HG02973 (cell line): ENCODE data around the gene RAD51B.

Source experiments
- ATAC-seq: cut with Tn5 transposase; IDR thresholded peaks from one replicate; pipeline ENCODE4 v1.9.1; 2021; ENCODE audit warnings: moderate library complexity; ENCODE audit not compliant: unreplicated experiment

The RAD51B gene

DNA sequence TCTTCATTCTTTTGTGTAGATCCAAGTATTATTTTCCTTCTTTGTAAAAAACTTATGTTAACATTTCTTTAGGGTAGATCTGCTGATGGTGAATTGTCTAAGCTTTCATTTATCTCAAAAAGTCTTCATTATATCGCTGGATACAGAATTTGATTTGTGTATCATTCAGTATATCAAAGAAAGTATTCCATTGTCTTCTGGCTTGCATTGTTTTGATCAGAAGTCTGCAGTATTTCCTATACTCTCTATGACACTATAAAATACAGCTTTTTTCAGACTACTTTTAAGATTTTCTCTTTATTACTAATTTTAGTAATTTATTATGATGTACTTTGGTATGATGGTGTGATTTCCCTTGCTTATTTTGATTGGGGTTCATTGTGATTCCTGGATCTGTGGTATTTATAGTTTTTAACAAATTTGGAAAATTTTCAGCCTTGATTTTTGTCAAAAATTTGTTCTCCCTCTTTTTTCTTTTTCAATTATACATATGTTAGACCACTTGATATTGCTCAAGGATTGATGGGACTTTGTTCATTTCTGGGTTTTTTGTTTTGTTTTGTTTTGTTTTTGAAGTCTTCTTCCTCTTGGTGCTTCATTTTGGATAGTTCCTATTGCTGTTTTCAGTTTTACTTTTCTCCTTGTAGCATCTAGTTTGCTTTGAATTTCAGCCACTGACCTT, 796.8 kb downstream of the RAD51B start:
- ATAC-seq = no peak

DNA sequence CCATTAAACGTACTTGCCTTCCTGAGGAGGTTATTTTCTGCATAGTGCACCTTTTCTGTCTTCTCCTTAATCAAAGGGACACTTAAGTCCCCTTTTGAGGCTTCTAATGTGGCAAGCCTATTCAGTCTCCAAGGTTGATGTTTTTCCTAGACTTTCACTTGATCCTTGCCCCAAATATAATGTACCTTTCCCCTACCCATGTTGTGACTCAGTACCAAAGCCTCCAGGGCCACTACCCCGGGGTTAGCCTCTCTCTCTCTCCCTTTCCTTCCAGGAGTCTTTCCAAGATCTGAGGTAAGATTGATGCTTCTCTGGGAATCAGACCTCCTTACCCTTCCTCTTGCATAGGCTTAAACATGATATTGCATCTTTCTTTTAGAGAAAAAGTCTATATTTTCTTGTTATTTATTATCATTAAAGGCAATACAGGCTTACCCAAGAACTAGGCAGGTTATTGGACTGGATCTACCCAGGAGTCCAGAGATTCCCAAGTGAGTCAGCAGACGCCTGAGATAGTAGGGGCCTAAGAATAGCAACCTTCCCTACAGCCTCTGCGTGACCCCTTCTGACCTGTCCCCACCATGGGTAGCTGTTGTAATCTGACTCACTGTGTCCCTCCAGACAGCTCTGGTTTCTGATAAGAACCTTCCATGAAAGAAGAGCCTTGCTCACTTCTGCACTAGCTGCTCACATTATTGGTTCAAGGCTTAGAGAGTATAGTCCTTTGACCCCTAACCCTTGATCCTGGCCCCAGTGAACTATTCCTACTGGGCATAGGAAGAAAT, 800.4 kb downstream of the RAD51B start:
- ATAC-seq = no peak

- no peak for ATAC-seq
Measured at GRCh38 chr14:68621400-68622365, 802.1 kb downstream of the RAD51B start.

DNA sequence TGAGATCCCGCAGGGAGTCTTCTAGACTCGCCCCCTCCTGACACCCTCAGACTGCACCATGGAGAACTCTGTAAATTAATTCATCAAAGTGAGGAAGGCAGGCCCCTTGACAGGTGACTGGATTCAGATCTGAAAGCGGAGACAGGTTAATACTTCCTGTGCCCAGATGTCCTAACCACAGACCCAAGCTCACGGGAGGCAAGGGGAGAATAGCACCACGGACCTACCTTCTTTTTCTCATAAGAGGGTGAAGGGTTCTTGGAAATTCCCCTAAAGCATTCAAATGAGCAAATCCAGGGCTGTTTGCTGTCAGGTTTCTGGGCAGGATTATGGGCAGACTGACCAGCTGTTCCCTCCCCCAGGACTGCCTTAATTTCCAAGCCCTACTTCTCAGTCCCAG, 803.3 kb downstream of the RAD51B start:
- ATAC-seq = no peak

DNA sequence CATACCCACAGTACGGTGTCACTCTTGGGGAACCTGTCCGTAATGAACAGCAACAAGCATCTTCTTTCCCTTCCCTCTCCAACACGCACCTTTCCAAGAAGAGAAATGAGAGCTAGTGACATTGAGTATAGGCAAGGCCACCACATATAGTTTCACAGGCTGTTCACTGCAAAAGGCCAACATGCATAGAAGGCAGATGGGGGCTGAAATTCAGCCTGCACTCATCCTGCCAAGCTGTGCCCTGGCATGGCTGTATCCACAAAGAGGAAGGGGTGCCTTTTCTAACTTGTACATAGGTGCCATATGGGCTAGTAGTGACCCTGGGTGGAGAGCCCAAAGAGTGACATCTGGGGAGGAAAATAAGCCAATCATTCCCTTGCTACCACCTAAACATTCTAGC, 803.7 kb downstream of the RAD51B start:
- no peak for ATAC-seq

DNA sequence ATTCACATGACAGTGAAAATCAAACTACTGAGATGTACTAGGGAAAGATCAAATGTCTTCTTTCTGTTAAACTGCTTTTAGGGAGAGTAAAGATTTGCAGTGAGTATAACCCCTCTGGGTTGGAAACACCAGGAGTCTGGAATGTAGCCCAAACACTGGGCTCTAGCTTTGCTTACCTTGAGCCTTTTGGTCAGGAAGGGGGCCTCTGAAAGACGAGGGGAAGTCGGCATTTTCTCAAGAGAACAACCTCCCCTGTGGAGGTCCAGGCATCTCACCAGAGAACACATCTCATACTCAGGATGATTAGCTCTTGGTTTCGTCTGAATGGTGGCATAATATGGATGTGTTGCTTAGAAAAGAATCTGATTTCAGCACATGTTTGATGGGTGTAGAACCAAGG, 804.2 kb downstream of the RAD51B start:
- no peak for ATAC-seq

GRCh38 chr14:68624541-68625220, 805.1 kb downstream of the RAD51B start:
- ATAC-seq = no peak

- ATAC-seq = no peak
Measured at GRCh38 chr14:68625366-68626090, 805.9 kb downstream of the RAD51B start.

GRCh38 chr14:68626386-68626785, 806.8 kb downstream of the RAD51B start:
- no peak for ATAC-seq

DNA sequence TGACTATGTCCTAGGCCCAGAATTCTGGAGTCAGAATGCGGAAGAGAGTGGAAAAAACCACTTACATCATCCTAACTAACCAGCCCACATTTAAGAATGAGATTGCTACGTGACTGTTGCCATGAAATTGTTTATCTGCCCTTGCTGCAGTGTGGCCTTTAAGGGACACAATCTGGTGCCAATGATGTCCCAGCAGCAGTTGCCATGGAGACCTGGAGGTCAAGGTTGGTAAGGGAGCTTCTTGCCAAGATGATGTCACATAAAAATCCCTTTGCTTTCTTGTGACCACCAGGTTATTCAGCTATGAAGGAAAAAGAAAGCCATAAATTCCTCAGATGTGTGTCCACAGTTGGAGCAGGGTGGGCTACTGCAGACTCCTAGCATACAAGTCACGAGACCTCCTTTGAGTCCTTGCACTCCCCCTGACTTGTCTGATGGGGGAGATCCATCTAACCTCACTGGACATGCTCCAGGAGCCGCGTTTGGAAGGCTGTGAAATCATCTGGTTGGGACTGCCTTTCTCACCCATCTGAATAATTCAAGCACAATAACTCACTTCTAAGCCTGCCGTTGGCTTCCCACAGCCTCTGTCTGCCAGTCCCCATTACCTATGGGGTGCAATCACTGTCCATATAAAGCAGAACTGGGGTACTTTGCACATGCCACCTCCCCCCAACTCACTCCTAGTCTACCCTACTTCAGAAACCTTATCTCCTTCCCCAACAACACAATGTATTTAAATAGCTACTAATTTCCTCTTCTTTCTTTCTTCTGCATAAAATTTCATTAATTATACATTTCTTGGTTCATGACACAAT, 807.7 kb downstream of the RAD51B start:
- no peak for ATAC-seq

DNA sequence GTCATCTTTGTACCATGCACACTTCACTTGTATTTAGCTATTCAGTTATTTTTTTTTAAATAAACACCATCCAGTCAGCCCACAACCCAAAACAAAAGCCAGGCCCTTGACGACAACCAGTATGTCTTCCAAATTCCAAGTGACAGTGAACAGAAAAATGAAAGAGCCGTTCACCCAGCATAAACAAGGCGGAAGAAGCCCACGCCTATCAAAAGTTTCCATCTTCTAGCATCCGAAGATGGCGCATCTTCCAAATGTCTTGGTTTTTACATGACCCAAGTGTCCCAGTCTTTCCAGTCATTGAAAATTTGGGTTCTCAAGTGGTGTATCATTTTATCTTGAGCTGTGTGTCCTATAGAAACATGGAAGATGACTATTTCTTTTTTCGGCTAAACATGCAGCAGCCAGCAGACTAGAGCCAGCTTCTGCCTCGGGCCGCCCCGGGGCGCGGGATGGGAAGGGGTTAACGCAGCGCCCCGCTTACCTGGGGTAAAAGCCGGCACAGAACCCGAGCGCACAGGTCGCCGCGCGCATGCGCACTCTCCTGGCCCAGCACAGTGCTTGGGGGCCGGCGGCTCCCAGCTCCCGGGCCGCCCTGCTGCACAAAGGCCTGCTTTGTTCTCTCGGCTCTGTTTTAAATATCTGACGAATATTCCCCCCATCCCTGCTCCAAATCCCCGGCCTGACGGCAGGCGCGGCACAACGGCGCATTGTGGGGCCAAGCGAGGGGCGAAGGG, 808.5 kb downstream of the RAD51B start:
- no peak for ATAC-seq

DNA sequence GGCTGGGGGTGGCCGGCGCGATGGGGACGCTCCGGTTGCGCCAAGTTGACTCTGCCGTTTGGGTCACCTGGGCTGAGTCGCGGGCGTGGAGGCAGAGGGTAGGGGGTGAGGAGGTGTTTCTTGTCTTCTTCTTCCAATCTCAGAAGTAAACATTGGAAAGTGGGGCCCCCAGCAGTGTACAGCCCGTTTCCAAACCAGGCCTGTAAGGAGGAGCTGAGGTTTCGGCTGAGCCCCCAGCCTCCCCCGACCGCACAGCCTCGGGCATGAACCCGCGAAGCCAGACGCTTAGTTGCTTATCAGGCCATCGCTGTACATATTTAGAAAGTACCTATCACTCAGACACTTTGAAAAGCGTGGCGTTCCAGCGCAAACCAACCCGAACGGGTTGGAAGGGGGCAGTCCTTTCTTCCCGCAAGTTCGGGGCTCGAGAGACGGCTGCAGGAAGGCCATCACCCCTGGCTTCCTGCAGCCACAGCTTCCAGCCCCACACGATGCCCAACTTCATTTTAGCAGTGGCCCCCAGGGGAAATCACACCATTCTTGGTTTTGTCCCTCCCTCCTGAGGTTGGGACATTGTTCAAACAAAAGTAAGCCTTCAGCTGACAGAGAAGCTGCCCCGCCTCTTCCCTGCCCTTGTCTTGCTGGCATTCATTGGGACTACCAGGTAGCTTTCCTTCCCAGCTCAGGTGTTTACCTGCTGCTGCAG, 809.2 kb downstream of the RAD51B start:
- no peak for ATAC-seq

- ATAC-seq = no peak
Measured at GRCh38 chr14:68630081-68630571, 810.5 kb downstream of the RAD51B start.

DNA sequence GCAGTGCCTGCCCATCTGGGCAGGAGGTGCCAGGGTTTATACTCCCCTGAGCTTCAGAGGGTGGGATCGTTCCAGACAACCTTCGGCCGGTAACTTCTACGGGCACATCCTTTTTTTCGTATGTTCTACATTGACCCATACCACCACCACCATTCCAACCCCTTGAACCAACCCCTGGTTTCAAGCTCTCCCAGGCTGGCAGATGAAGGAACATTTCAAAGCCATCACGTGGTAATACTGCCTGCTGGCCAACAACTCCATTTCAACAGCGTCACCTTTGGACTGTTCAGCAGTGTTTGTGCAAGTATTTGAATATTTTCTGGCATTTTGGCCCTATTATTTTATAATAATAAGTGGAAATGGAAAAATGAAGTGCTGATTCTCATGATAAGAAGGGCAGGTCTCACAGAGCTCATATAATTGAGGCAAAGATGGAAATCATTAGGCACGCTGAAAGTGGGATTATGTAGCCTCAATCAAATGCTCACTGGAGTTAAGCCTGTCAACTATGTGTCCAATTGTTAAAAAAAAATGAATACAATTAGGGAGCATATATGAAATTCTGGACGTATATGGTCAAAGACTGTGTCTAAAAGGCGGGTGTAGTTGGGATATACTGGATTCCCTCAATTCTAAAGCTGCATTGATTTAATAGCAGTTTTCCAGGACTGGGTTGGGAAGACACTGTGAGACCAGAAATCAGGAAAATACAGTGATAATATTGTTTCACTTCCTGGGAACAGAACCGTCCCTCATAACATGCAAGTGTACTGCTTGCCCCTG, 811.2 kb downstream of the RAD51B start:
- no peak for ATAC-seq

DNA sequence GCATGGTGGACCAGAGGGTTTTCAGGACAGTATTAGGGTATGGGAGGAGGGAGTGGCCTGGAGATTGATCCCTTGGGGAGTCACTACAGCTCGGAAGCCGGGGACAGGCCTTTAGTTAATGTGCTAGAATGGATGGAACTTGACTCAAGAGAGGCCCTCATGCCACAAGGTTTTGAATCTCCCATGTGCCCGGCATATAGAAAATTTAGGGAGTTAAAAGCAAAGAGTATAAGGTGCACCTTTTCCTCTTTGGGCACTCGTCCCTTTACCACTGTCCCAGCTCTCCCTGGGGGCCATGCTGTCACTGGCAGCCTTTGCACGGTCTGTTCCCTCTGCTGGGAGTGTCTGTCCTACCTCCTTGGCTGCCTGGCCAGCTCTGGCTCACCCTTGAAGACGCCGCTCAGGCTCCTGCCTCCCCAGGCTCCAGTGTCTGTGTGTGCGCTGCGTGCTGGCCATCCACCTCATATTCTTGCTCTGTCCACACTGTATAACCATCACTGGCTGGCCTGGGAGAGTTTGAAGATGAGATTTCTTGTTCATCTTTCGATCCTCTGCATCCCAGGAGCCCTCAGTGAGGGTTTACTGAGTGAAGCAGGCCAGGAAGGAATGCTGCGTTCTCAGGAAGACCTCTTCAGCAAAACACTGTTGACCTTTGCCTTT, 811.9 kb downstream of the RAD51B start:
- ATAC-seq = no peak

GRCh38 chr14:68632054-68632895, 812.7 kb downstream of the RAD51B start:
- ATAC-seq = no peak
